Esophagus squamous epithelium (tissue), 4 donors: ENCODE data around the gene TSPAN31.

Experiments used
- POLR2A ChIP-seq, 4 donors: fragments of 450-650 bp; IDR thresholded peaks; one replicate each; pipeline ENCODE4 v1.6.1; 2017; ENCODE audit warnings: antibody characterized with exemption in 4 of 4, mild to moderate bottlenecking in 4 of 4, moderate library complexity in 3 of 4
- TF ChIP-seq, protein P1 (sequence below), 6 experiments: fragments of 450-650 bp in 4 of 6; fragments of 200-600 bp in 2 of 6; sonication (generic) in 2 of 6; IDR thresholded peaks; one replicate each; pipeline ENCODE4 v1.5.1; 2016 to 2019; ENCODE audit warnings: antibody characterized with exemption in 6 of 6, mild to moderate bottlenecking in 4 of 6, moderate library complexity in 4 of 6

- TF ChIP-seq, protein P1, sequence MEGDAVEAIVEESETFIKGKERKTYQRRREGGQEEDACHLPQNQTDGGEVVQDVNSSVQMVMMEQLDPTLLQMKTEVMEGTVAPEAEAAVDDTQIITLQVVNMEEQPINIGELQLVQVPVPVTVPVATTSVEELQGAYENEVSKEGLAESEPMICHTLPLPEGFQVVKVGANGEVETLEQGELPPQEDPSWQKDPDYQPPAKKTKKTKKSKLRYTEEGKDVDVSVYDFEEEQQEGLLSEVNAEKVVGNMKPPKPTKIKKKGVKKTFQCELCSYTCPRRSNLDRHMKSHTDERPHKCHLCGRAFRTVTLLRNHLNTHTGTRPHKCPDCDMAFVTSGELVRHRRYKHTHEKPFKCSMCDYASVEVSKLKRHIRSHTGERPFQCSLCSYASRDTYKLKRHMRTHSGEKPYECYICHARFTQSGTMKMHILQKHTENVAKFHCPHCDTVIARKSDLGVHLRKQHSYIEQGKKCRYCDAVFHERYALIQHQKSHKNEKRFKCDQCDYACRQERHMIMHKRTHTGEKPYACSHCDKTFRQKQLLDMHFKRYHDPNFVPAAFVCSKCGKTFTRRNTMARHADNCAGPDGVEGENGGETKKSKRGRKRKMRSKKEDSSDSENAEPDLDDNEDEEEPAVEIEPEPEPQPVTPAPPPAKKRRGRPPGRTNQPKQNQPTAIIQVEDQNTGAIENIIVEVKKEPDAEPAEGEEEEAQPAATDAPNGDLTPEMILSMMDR (IDR thresholded peaks at IDR 0.05) = peak in 3 of 6 experiments; percentile 10 to 29 (median 24)
- TF ChIP-seq POLR2A (IDR thresholded peaks at IDR 0.05) = no peak
Observed at GRCh38 chr12:57765003-57765697, 20.3 kb downstream of the TSPAN31 start.
